ENCODE data around the gene ABHD1. TPM values are rescaled to one million over a fixed set of nuclear protein-coding genes. Genes with fewer than 3 reads are reported as not detected.
A peak's percentile ranks its signal among the peaks of the same experiment; 100 is the strongest.

The ABHD1 gene
- total RNA-seq, 1 donor from 2014 or later, result not detected

GRCh38 chr2:27079233-27080139 is 44.1 kb upstream of the ABHD1 start:
- Histone ChIP-seq H3K4me3 (ENCODE audit: insufficient read depth, low read depth, low read length) (peak overlapping the region; percentile 63), H3K4me1 (ENCODE audit: insufficient read depth, low read length) (peaks cover 45% of the 10 kb centered on the region), H3K27ac (ENCODE audit: low read depth, low read length) (peak overlapping the region; percentile 76)

GRCh38 chr2:27080140-27080469 is 43.5 kb upstream of the ABHD1 start:
- Histone ChIP-seq H3K36me3 (ENCODE audit: insufficient read depth, low read length) (peaks cover 2% of the 10 kb centered on the region), H3K4me3 (ENCODE audit: insufficient read depth, low read depth, low read length) (peak overlapping the region; percentile 63), H3K27ac (ENCODE audit: low read depth, low read length) (no peak overlapping the region), H3K79me2 (ENCODE audit: insufficient read depth, low read length) (peaks cover 22% of the 10 kb centered on the region), H2AFZ (ENCODE audit: low read depth, low read length) (no peak overlapping the region), H3K9me3 (ENCODE audit: insufficient read depth, low read depth, low read length) (no peaks in the 10 kb centered on the region), H3K27me3 (ENCODE audit: insufficient read depth, low read length) (no peaks in the 10 kb centered on the region), H3K4me1 (ENCODE audit: insufficient read depth, low read length) (peaks cover 41% of the 10 kb centered on the region), H4K20me1 (ENCODE audit: insufficient read depth, low read length) (peaks cover 11% of the 10 kb centered on the region), H3K4me2 (ENCODE audit: low read length) (peak overlapping the region; percentile 92), H3K9ac (ENCODE audit: low read length) (peak overlapping the region; percentile 88)
- peaks cover 4% of the 10 kb centered on the region for H3K27me3 Mint-ChIP-seq (ENCODE audit: low read depth, unreplicated experiment)
- H3K27ac Mint-ChIP-seq (ENCODE audit: unreplicated experiment), result peak overlapping the region; percentile 34
- no peak overlapping the region for H3K4me3 Mint-ChIP-seq (ENCODE audit: unreplicated experiment)
- peaks cover 1% of the 10 kb centered on the region for H3K36me3 Mint-ChIP-seq (ENCODE audit: low read depth, unreplicated experiment)
- H3K9me3 Mint-ChIP-seq (ENCODE audit: unreplicated experiment), result no peaks in the 10 kb centered on the region
- FAIRE-seq (no peak), DNase-seq (ENCODE audit: low read depth) (no peak)
- no peak for TF ChIP-seq EZH2 (IDR thresholded peaks at IDR 0.05; ENCODE audit: insufficient read depth, low read length)
- no peak for TF ChIP-seq CTCF (IDR thresholded peaks at IDR 0.05; ENCODE audit: insufficient read depth, low read depth, low read length)
- H3K4me1 Mint-ChIP-seq (ENCODE audit: low read depth, unreplicated experiment), result peaks cover 15% of the 10 kb centered on the region

More at GRCh38 chr2:27079233-27080139, 44.1 kb upstream of the ABHD1 start:
- Histone ChIP-seq H3K9me3 (ENCODE audit: insufficient read depth, low read depth, low read length) (no peaks in the 10 kb centered on the region), H4K20me1 (ENCODE audit: insufficient read depth, low read length) (peaks cover 10% of the 10 kb centered on the region), H3K27me3 (ENCODE audit: insufficient read depth, low read length) (no peaks in the 10 kb centered on the region), H3K9ac (ENCODE audit: low read length) (peak overlapping the region; percentile 88), H3K4me2 (ENCODE audit: low read length) (peak overlapping the region; percentile 92), H2AFZ (ENCODE audit: low read depth, low read length) (no peak overlapping the region), H3K79me2 (ENCODE audit: insufficient read depth, low read length) (peaks cover 22% of the 10 kb centered on the region), H3K36me3 (ENCODE audit: insufficient read depth, low read length) (peaks cover 2% of the 10 kb centered on the region)
- peaks cover 1% of the 10 kb centered on the region for H3K36me3 Mint-ChIP-seq (ENCODE audit: low read depth, unreplicated experiment)
- peaks cover 19% of the 10 kb centered on the region for H3K4me1 Mint-ChIP-seq (ENCODE audit: low read depth, unreplicated experiment)
- no peaks in the 10 kb centered on the region for H3K9me3 Mint-ChIP-seq (ENCODE audit: unreplicated experiment)
- TF ChIP-seq CTCF (IDR thresholded peaks at IDR 0.05; ENCODE audit: insufficient read depth, low read depth, low read length) (no peak), EZH2 (IDR thresholded peaks at IDR 0.05; ENCODE audit: insufficient read depth, low read length) (no peak)
- DNase-seq (ENCODE audit: low read depth) (no peak), FAIRE-seq (no peak)
- no peak overlapping the region for H3K4me3 Mint-ChIP-seq (ENCODE audit: unreplicated experiment)
- H3K27me3 Mint-ChIP-seq (ENCODE audit: low read depth, unreplicated experiment), result peaks cover 4% of the 10 kb centered on the region
- peak overlapping the region; percentile 34 for H3K27ac Mint-ChIP-seq (ENCODE audit: unreplicated experiment)

- Histone ChIP-seq H3K9me3 (ENCODE audit: insufficient read depth, low read depth, low read length) (no peaks in the 10 kb centered on the region), H3K27me3 (ENCODE audit: insufficient read depth, low read length) (no peaks in the 10 kb centered on the region), H3K36me3 (ENCODE audit: insufficient read depth, low read length) (peaks cover 2% of the 10 kb centered on the region), H3K4me2 (ENCODE audit: low read length) (peak overlapping the region; percentile 92), H3K27ac (ENCODE audit: low read depth, low read length) (no peak overlapping the region), H4K20me1 (ENCODE audit: insufficient read depth, low read length) (peaks cover 11% of the 10 kb centered on the region), H3K79me2 (ENCODE audit: insufficient read depth, low read length) (peaks cover 22% of the 10 kb centered on the region), H3K4me1 (ENCODE audit: insufficient read depth, low read length) (peaks cover 43% of the 10 kb centered on the region), H3K4me3 (ENCODE audit: insufficient read depth, low read depth, low read length) (no peak overlapping the region), H2AFZ (ENCODE audit: low read depth, low read length) (no peak overlapping the region), H3K9ac (ENCODE audit: low read length) (peak overlapping the region; percentile 88)
- no peaks in the 10 kb centered on the region for H3K9me3 Mint-ChIP-seq (ENCODE audit: unreplicated experiment)
- no peak overlapping the region for H3K4me3 Mint-ChIP-seq (ENCODE audit: unreplicated experiment)
- H3K4me1 Mint-ChIP-seq (ENCODE audit: low read depth, unreplicated experiment), result peaks cover 12% of the 10 kb centered on the region
- TF ChIP-seq EZH2 (IDR thresholded peaks at IDR 0.05; ENCODE audit: insufficient read depth, low read length), result no peak
- peaks cover 4% of the 10 kb centered on the region for H3K27me3 Mint-ChIP-seq (ENCODE audit: low read depth, unreplicated experiment)
- peak overlapping the region; percentile 71 for H3K27ac Mint-ChIP-seq (ENCODE audit: unreplicated experiment)
- no peak for FAIRE-seq
- DNase-seq (ENCODE audit: low read depth), result no peak
- H3K36me3 Mint-ChIP-seq (ENCODE audit: low read depth, unreplicated experiment), result peaks cover 1% of the 10 kb centered on the region
Measured at GRCh38 chr2:27080603-27080936, 43.0 kb upstream of the ABHD1 start.

All from astrocyte (in vitro differentiated cells and primary cell).